OCI-LY3 (cell line): ENCODE data around the gene NCOA3.

Experiments
- H2AFZ ChIP-seq: fragments of 200-600, 300-600 bp; shearing (Covaris generic); 2 replicates; pipeline ENCODE4 v1.6.0; 2014; ENCODE audit warnings: antibody characterized with exemption, low read depth, low read length
- H3K27ac ChIP-seq: fragments of 200-600, 300-600 bp; sonication (generic); 2 replicates; pipeline ENCODE4 v1.5.1; 2014; ENCODE audit warnings: mild to moderate bottlenecking, low read length, moderate library complexity, mixed read lengths
- H3K27me3 ChIP-seq: fragments of 200-600, 300-600 bp; sonication (generic); 2 replicates; pipeline ENCODE4 v1.6.1; 2014; ENCODE audit warnings: low read depth, low read length, mixed read lengths
- H3K36me3 ChIP-seq: fragments of 200-600, 300-600 bp; sonication (generic); replicated peaks from 2 replicates; pipeline ENCODE3; 2014; ENCODE audit warnings: low read depth, low read length, mixed read lengths
- H3K4me1 ChIP-seq: fragments of 300-600, 200-600 bp; sonication (generic); 2 replicates; pipeline ENCODE4 v1.6.1; 2014; ENCODE audit warnings: low read length, mixed read lengths
- H3K4me2 ChIP-seq: fragments of 200-600, 300-600 bp; sonication (generic); 2 replicates; pipeline ENCODE4 v1.6.1; 2014; ENCODE audit warnings: low read length, mixed read lengths
- H3K4me3 ChIP-seq: fragments of 300-600, 200-600 bp; sonication (generic); 2 replicates; pipeline ENCODE4 v1.5.1; 2014; ENCODE audit warnings: antibody characterized with exemption, mild to moderate bottlenecking, low read length, moderate library complexity
- H3K79me2 ChIP-seq: fragments of 300-600, 200-600 bp; shearing (Covaris generic); 2 replicates; pipeline ENCODE4 v1.6.1; 2014; ENCODE audit warnings: mild to moderate bottlenecking, low read length, mixed read lengths
- H3K9ac ChIP-seq: fragments of 300-600, 200-600 bp; shearing (Covaris generic); 2 replicates; pipeline ENCODE4 v1.6.0; 2014; ENCODE audit warnings: mild to moderate bottlenecking, low read length, moderate library complexity
- H3K9me3 ChIP-seq: fragments of 200-600, 300-600 bp; shearing (Covaris generic); 2 replicates; pipeline ENCODE4 v1.6.1; 2014; ENCODE audit warnings: low read length, mixed read lengths; ENCODE audit not compliant: insufficient read depth
- H4K20me1 ChIP-seq: fragments of 200-600, 300-600 bp; sonication (generic); 2 replicates; pipeline ENCODE4 v1.6.1; 2016; ENCODE audit warnings: low read length, mixed read lengths; ENCODE audit not compliant: insufficient read depth
- EZH2phosphoT487 ChIP-seq: fragments of 200-600 bp; shearing (Covaris generic); IDR thresholded peaks from 2 replicates; pipeline ENCODE4 v1.6.1; 2018; ENCODE audit warnings: antibody characterized with exemption, mixed run types, low read depth
- TF ChIP-seq, protein P1 (sequence below): fragments of 200-600, 300-600 bp; sonication (generic); IDR thresholded peaks from 2 replicates; pipeline ENCODE4 v1.5.1; 2014; ENCODE audit warnings: antibody characterized with exemption, low read length, low read depth

The NCOA3 gene

DNA sequence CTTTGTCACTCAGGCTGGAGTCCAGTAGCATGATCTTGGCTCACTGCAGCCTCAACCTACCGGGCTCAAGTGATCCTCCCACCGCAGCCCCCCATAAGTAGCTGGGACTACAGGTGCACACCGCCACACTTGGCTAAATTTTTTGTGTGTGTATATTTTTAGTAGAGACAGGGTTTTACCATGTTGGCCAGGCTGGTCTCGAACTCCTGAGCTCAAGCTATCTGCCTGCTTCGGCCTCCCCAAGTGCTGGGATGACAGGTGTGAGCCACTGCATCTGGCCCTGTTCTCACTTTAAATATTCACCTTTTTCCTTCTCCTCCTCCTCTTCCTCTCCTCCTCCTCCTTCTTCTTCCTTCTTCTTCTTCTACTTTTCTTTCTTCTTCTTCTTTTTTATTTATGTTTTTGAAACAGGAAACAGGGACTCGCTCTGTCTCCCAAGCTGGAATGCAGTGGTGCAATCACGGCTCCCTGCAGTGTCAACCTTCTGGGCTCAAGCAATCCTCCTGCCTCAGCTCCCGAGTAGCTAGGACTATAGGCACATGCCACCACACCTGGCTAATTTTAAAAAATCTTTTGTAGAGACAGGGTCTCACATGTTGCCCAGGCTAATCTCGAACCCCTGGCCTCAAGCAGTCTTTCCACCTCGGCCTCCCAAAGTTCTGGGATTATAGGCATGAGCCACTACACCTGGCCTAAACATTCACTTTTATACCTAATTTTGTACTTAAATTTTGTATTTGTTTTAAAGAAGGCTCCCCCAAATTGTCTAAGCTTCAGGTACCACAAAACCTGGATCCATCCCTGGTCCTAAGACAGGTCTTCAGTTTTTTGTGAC lies 47.2 kb upstream of the NCOA3 start:
- no peak overlapping the region for H3K27ac ChIP-seq
- no peaks in the 10 kb centered on the region for H3K27me3 ChIP-seq
- no peak overlapping the region for H3K9ac ChIP-seq
- H3K36me3 ChIP-seq: no peaks in the 10 kb centered on the region
- no peak overlapping the region for H2AFZ ChIP-seq
- H3K9me3 ChIP-seq: no peaks in the 10 kb centered on the region
- no peaks in the 10 kb centered on the region for H3K79me2 ChIP-seq
- peaks cover 29% of the 10 kb centered on the region for H3K4me1 ChIP-seq
- TF ChIP-seq EZH2phosphoT487: no peak
- TF ChIP-seq, protein P1, sequence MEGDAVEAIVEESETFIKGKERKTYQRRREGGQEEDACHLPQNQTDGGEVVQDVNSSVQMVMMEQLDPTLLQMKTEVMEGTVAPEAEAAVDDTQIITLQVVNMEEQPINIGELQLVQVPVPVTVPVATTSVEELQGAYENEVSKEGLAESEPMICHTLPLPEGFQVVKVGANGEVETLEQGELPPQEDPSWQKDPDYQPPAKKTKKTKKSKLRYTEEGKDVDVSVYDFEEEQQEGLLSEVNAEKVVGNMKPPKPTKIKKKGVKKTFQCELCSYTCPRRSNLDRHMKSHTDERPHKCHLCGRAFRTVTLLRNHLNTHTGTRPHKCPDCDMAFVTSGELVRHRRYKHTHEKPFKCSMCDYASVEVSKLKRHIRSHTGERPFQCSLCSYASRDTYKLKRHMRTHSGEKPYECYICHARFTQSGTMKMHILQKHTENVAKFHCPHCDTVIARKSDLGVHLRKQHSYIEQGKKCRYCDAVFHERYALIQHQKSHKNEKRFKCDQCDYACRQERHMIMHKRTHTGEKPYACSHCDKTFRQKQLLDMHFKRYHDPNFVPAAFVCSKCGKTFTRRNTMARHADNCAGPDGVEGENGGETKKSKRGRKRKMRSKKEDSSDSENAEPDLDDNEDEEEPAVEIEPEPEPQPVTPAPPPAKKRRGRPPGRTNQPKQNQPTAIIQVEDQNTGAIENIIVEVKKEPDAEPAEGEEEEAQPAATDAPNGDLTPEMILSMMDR: no peak
- no peaks in the 10 kb centered on the region for H4K20me1 ChIP-seq
- H3K4me2 ChIP-seq: no peak overlapping the region
- no peak overlapping the region for H3K4me3 ChIP-seq

DNA sequence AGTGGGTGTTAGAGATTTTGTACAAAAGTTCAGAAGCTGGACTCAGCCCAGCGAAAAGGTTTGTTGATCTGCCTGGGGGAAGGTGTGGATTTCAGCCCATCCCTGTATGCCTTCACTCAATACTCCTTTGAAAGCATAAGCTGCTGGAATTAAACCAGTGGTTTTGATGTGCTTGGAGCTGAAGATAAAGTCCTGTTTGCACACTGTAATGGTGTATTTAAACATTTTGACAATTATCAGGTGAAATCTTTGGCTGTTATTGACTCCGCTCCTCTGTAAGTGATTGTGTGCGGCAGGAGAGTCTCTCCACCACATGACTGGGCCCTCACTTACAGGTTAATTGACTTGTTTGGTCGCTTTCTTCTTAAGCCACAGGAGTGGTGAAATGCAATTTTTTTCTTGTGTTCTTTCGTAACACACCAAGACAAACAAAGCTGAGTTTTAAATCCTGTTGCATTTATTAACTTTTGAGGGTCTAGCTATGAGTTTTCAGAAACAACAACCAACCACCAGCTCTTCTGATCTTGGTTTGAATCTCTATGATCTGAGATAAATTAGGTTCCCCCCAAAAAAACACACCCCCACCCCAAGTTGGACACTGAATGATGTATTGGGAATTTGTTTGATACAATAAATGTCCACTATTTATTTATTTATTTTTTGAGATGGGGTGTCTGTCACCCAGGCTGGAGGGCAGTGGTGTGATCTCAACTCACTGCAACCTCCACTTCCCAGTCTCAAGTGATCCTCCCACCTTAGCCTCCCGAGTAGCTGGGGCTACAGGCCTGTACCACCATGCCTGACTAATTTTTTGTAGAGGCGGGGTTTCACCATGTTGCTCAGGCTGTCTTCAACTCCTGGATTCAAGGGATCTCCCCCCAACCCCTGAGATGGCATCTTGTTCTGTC lies 46.3 kb upstream of the NCOA3 start:
- Histone ChIP-seq H3K4me2 (no peak overlapping the region), H2AFZ (no peak overlapping the region)

GRCh38 chr20:47456041-47456537 lies 45.6 kb upstream of the NCOA3 start:
- Histone ChIP-seq H3K4me3 (no peak overlapping the region), H2AFZ (no peak overlapping the region), H3K27ac (no peak overlapping the region), H3K9ac (no peak overlapping the region), H3K36me3 (no peaks in the 10 kb centered on the region), H3K9me3 (no peaks in the 10 kb centered on the region), H3K79me2 (no peaks in the 10 kb centered on the region), H3K27me3 (no peaks in the 10 kb centered on the region), H3K4me2 (no peak overlapping the region), H4K20me1 (no peaks in the 10 kb centered on the region), H3K4me1 (peaks cover 25% of the 10 kb centered on the region)
- TF ChIP-seq, protein P1: no peak

More for the DNA sequence above, 46.3 kb upstream of the NCOA3 start:
- no peaks in the 10 kb centered on the region for H4K20me1 ChIP-seq
- no peaks in the 10 kb centered on the region for H3K9me3 ChIP-seq
- H3K27ac ChIP-seq: no peak overlapping the region
- no peaks in the 10 kb centered on the region for H3K36me3 ChIP-seq
- no peak overlapping the region for H3K9ac ChIP-seq
- H3K27me3 ChIP-seq: no peaks in the 10 kb centered on the region
- no peak overlapping the region for H3K4me3 ChIP-seq
- peaks cover 28% of the 10 kb centered on the region for H3K4me1 ChIP-seq
- TF ChIP-seq EZH2phosphoT487: no peak
- TF ChIP-seq, protein P1: no peak
- no peaks in the 10 kb centered on the region for H3K79me2 ChIP-seq
